Mesodermal cell (in vitro differentiated cells): ENCODE data around the gene HSD17B7.
A peak's percentile ranks its signal among the peaks of the same experiment; 100 is the strongest.

Source experiments
- H3K27ac ChIP-seq: 2 replicates; pipeline ENCODE4 v1.7.0; 2013; ENCODE audit warnings: mild to moderate bottlenecking, low read depth, low read length, moderate library complexity; ENCODE audit not compliant: severe bottlenecking
- H3K36me3 ChIP-seq: 2 replicates; pipeline ENCODE4 v1.7.1; 2013; ENCODE audit warnings: mild to moderate bottlenecking, low read length, moderate library complexity; ENCODE audit not compliant: control insufficient read depth, insufficient read depth
- H3K4me1 ChIP-seq: one replicate; pipeline ENCODE4 v1.7.1; 2013; ENCODE audit warnings: mild to moderate bottlenecking, low read length; ENCODE audit not compliant: insufficient read depth, control insufficient read depth, poor library complexity, severe bottlenecking
- H3K4me3 ChIP-seq: 2 replicates; pipeline ENCODE4 v1.7.0; 2013; ENCODE audit warnings: low read length, control low read depth, mild to moderate bottlenecking; ENCODE audit not compliant: insufficient read depth, poor library complexity, severe bottlenecking; ENCODE audit errors: extremely low read depth
- H3K9me3 ChIP-seq: 2 replicates; pipeline ENCODE4 v1.7.1; 2013; ENCODE audit warnings: mild to moderate bottlenecking, low read length, moderate library complexity; ENCODE audit not compliant: control insufficient read depth
- WGBS, 2 experiments: methylation state at CpG; one replicate each; pipeline ENCODE4 v1.1.5; 2013; ENCODE audit warnings: missing lambda C conversion rate in 2 of 2; ENCODE audit not compliant: insufficient coverage in 2 of 2; 5-methylcytosine and 5-hydroxymethylcytosine counted together

The HSD17B7 gene

GRCh38 chr1:162859191-162859590, 68.7 kb downstream of the HSD17B7 start:
- H3K4me1 ChIP-seq = no peaks in the 10 kb centered on the region
- no peak overlapping the region for H3K4me3 ChIP-seq
- 50 to 67% methylated on average over 1 of the region's 1 CpG for WGBS, 2 experiments
- H3K36me3 ChIP-seq = no peaks in the 10 kb centered on the region
- no peaks in the 10 kb centered on the region for H3K9me3 ChIP-seq
- H3K27ac ChIP-seq = no peak overlapping the region

GRCh38 chr1:162861101-162861500, 70.6 kb downstream of the HSD17B7 start, which contains the start of gene CCDC190:
TSS of gene CCDC190 (minus strand) at chr1:162861175. CDS start at chr1:162859646, 1,529 bp downstream.
- H3K4me3 ChIP-seq = no peak within 1 kb of the TSS
- H3K9me3 ChIP-seq = no peaks in the 10 kb centered on the region
- H3K27ac ChIP-seq = peak within 1 kb of the TSS; percentile 32
- WGBS, 2 experiments = 73 to 83% methylated on average over 1 to 2 of the region's 4 CpGs
- no peaks in the 10 kb centered on the region for H3K4me1 ChIP-seq
- no peaks in the 10 kb centered on the region for H3K36me3 ChIP-seq

GRCh38 chr1:162861625-162862024, 71.1 kb downstream of the HSD17B7 start:
- WGBS, 2 experiments = 93 to 100% methylated on average over 2 to 4 of the region's 5 CpGs
- H3K36me3 ChIP-seq = no peaks in the 10 kb centered on the region
- no peak overlapping the region for H3K4me3 ChIP-seq
- H3K27ac ChIP-seq = no peak overlapping the region
- no peaks in the 10 kb centered on the region for H3K4me1 ChIP-seq
- no peaks in the 10 kb centered on the region for H3K9me3 ChIP-seq
